B cell (primary cell): Measurements from ENCODE around the gene MRPL36. TPM values are rescaled to one million over a fixed set of nuclear protein-coding genes. Genes with fewer than 3 reads are reported as not detected.

ENCODE experiments used
- ATAC-seq: fragments of 200-7000 bp; cut with Tn5 transposase; one replicate; pipeline ENCODE4 v1.10.0; 2021; ENCODE audit warnings: low read depth, mild to moderate bottlenecking, moderate number of reproducible peaks, moderate library complexity
- CTCF ChIA-PET: fragments of 350-600 bp; sonication (Branson Sonifier 250); formaldehyde crosslinking; loops from one replicate; lab custom pipeline; 2021; ENCODE audit warnings: antibody characterized with exemption, inconsistent platforms; lab: Charles Lee
- POLR2A ChIA-PET: fragments of 350-600 bp; sonication (Branson Sonifier 250); formaldehyde crosslinking; loops from one replicate; lab custom pipeline; 2021; ENCODE audit warnings: antibody characterized with exemption; lab: Charles Lee
- DNase-seq: peaks from one replicate; pipeline ENCODE4 v3.0.0; 2013
- H2AFZ ChIP-seq: 2 replicates; pipeline ENCODE4 v1.6.1; 2012; ENCODE audit warnings: mild to moderate bottlenecking, low read depth, low read length; ENCODE audit not compliant: insufficient read depth, poor library complexity, severe bottlenecking
- H3K27ac ChIP-seq, 2 donors: 1 replicate in 1 of 2; 2 replicates in 1 of 2; pipeline ENCODE4 v1.5.1; 2012 to 2013; ENCODE audit warnings: low read length in 2 of 2, mild to moderate bottlenecking in 2 of 2, moderate library complexity in 1 of 2
- H3K27me3 ChIP-seq, 4 experiments: fragments of 200-600 bp in 1 of 4; sonication (generic) in 1 of 4; replicated peaks in 1 of 4; 1 replicate in 2 of 4; 2 replicates in 2 of 4; pipeline versions ENCODE4 v1.6.1 to v1.7.0; 2013 to 2016; ENCODE audit warnings: low read length in 3 of 4, mild to moderate bottlenecking in 2 of 4, mixed read lengths in 1 of 4, moderate library complexity in 1 of 4; ENCODE audit not compliant: insufficient read depth in 4 of 4, control insufficient read depth in 3 of 4; ENCODE audit errors: control extremely low read depth in 1 of 4
- H3K36me3 ChIP-seq, 2 experiments: replicated peaks in 1 of 2; 1 replicate in 1 of 2; 2 replicates in 1 of 2; pipeline versions ENCODE4 v1.6.1 to v1.7.1; 2013; ENCODE audit warnings: low read length in 1 of 2; ENCODE audit not compliant: insufficient read depth in 2 of 2, control insufficient read depth in 1 of 2; ENCODE audit errors: control extremely low read depth in 1 of 2, extremely low read depth in 1 of 2
- H3K4me1 ChIP-seq, 2 donors: fragments of 200-600 bp in 1 of 2; sonication (generic) in 1 of 2; 1 replicate in 1 of 2; 2 replicates in 1 of 2; pipeline versions ENCODE4 v1.5.1 to v1.6.1; 2013 to 2017; ENCODE audit warnings: low read length in 2 of 2; ENCODE audit not compliant: control insufficient read depth in 2 of 2, insufficient read depth in 2 of 2
- H3K4me2 ChIP-seq: replicated peaks from 2 replicates; pipeline ENCODE3; 2012; ENCODE audit warnings: mild to moderate bottlenecking, low read depth, low read length; ENCODE audit not compliant: poor library complexity, severe bottlenecking
- H3K4me3 ChIP-seq, 5 experiments: fragments of 200-600 bp in 1 of 5; sonication (generic) in 1 of 5; 1 replicate in 3 of 5; 2 replicates in 2 of 5; pipeline versions ENCODE4 v1.5.1 to v1.7.0; 2011 to 2016; ENCODE audit warnings: low read length in 4 of 5, mild to moderate bottlenecking in 4 of 5, low read depth in 2 of 5, control low read depth in 1 of 5, moderate library complexity in 1 of 5; ENCODE audit not compliant: insufficient read depth in 1 of 5; ENCODE audit errors: control extremely low read depth in 1 of 5, extremely low read depth in 1 of 5
- H3K79me2 ChIP-seq: fragments of 200-600 bp; sonication (generic); one replicate; pipeline ENCODE4 v1.6.0; 2016; ENCODE audit warnings: low read length; ENCODE audit not compliant: control insufficient read depth, insufficient read depth
- H3K9ac ChIP-seq: fragments of 200-600 bp; sonication (generic); 2 replicates; pipeline ENCODE4 v1.6.1; 2017; ENCODE audit warnings: mild to moderate bottlenecking, low read length, moderate library complexity
- H3K9me3 ChIP-seq, 3 donors: one replicate each; pipeline versions ENCODE4 v1.6.1 to v1.7.1; 2013; ENCODE audit warnings: low read length in 2 of 3; ENCODE audit not compliant: control insufficient read depth in 2 of 3, insufficient read depth in 1 of 3; ENCODE audit errors: control extremely low read depth in 1 of 3
- H4K20me1 ChIP-seq: 2 replicates; pipeline ENCODE4 v1.6.0; 2012; ENCODE audit warnings: mild to moderate bottlenecking, low read length; ENCODE audit not compliant: insufficient read depth, control insufficient read depth, poor library complexity, severe bottlenecking
- H3K27ac Mint-ChIP-seq: one replicate; pipeline ENCODE4 v1.8.0; 2021; ENCODE audit warnings: mixed read lengths
- H3K27me3 Mint-ChIP-seq: one replicate; pipeline ENCODE4 v1.8.0; 2021; ENCODE audit warnings: mixed read lengths
- H3K4me1 Mint-ChIP-seq: one replicate; pipeline ENCODE4 v1.8.0; 2021; ENCODE audit warnings: mixed read lengths
- H3K4me3 Mint-ChIP-seq: one replicate; pipeline ENCODE4 v1.8.0; 2021; ENCODE audit warnings: mixed read lengths
- H3K9me3 Mint-ChIP-seq: one replicate; pipeline ENCODE4 v1.8.0; 2022; ENCODE audit warnings: mixed read lengths; ENCODE audit not compliant: insufficient read depth
- EZH2 ChIP-seq: IDR thresholded peaks from 2 replicates; pipeline ENCODE4 v1.6.1; 2012; ENCODE audit warnings: borderline replicate concordance, low read depth, mild to moderate bottlenecking, moderate library complexity, low read length; ENCODE audit not compliant: insufficient read depth, poor library complexity, severe bottlenecking
- WGBS: methylation state at CpG from one replicate; pipeline ENCODE4 v1.1.5; 2013; ENCODE audit warnings: missing lambda C conversion rate; ENCODE audit not compliant: insufficient coverage; 5-methylcytosine and 5-hydroxymethylcytosine counted together
- intact Hi-C: fragments of 100-400 bp; cut with micrococcal nuclease; formaldehyde crosslinking; loops from one replicate; pipeline ENCODE4 v1.10.0; 2022
- polyA plus RNA-seq: library from polyadenylated mRNA; depleted of rRNA; stranded (reverse); fragments of >200 nt; gene quantifications from 2 replicates; pipeline ENCODE4 v1.2.3, GENCODE V29; 2012
- total RNA-seq, 2 donors: library from RNA; stranded (reverse); fragments of 120-200 nt in 1 of 2; gene quantifications; 1 replicate in 1 of 2; 2 replicates in 1 of 2; pipeline versions ENCODE4 v1.2.3 to v1.2.4, GENCODE V29; 2013 to 2022
- TF ChIP-seq, protein P1 (sequence below): fragments of 200-600 bp; IDR thresholded peaks from one replicate; pipeline ENCODE4 v1.8.0; 2022; ENCODE audit warnings: antibody characterized with exemption, mild to moderate bottlenecking

The MRPL36 gene
- total and polyA plus RNA-seq, 2 donors (not counting 1 experiment from before 2014, with no cell fraction given): 12.5 to 25.0 TPM

DNA sequence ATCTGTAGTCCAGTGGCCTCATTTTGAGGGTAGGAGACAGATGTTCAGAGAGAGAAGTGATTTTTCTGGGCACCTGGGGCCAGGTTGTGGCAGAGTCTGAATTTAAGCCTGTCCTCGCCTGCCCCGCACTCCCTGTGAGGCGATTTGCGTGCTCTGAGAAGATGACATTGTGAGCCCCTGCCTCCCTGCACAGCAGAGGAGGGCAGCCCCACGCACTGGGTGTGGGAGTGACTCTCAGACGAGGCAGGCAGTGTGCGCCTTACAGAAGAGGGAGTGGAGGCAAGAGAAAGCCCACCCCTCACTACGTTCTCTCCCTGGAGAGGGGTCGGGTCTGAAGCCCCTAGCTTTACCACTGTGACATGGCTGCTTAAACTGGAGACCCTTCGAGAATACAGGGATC, 47.4 kb upstream of the MRPL36 start:
- ChIA-PET CTCF (no interaction called here), POLR2A (no interaction called here)
- H3K79me2 ChIP-seq: no peaks in the 10 kb centered on the region
- Mint-ChIP-seq H3K9me3 (no peaks in the 10 kb centered on the region), H3K27ac (no peak overlapping the region), H3K4me3 (no peak overlapping the region), H3K27me3 (peaks cover 23% of the 10 kb centered on the region), H3K4me1 (no peaks in the 10 kb centered on the region)
- no peaks in the 10 kb centered on the region for H4K20me1 ChIP-seq
- no peak for TF ChIP-seq EZH2
- TF ChIP-seq, protein P1, sequence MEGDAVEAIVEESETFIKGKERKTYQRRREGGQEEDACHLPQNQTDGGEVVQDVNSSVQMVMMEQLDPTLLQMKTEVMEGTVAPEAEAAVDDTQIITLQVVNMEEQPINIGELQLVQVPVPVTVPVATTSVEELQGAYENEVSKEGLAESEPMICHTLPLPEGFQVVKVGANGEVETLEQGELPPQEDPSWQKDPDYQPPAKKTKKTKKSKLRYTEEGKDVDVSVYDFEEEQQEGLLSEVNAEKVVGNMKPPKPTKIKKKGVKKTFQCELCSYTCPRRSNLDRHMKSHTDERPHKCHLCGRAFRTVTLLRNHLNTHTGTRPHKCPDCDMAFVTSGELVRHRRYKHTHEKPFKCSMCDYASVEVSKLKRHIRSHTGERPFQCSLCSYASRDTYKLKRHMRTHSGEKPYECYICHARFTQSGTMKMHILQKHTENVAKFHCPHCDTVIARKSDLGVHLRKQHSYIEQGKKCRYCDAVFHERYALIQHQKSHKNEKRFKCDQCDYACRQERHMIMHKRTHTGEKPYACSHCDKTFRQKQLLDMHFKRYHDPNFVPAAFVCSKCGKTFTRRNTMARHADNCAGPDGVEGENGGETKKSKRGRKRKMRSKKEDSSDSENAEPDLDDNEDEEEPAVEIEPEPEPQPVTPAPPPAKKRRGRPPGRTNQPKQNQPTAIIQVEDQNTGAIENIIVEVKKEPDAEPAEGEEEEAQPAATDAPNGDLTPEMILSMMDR: no peak
- H3K27me3 ChIP-seq: peaks cover 0 to 10% (median 2%) of the 10 kb centered on the region in 4 experiments
- H3K4me2 ChIP-seq: no peak overlapping the region
- WGBS: 86% methylated on average over 9 of the region's 10 CpGs
- H3K4me1 ChIP-seq: no peaks in the 10 kb centered on the region
- no peak overlapping the region for H3K9ac ChIP-seq
- no peak for ATAC-seq
- peaks cover 0 to 3% (median 0%) of the 10 kb centered on the region in 3 donors for H3K9me3 ChIP-seq
- no peak overlapping the region for H3K27ac ChIP-seq
- no peak overlapping the region for H3K4me3 ChIP-seq
- no peak for DNase-seq
- H3K36me3 ChIP-seq: no peaks in the 10 kb centered on the region
- intact Hi-C loops: no loop called here
- H2AFZ ChIP-seq: no peak overlapping the region

GRCh38 chr5:1846583-1846982, 46.9 kb upstream of the MRPL36 start:
- WGBS: 88% methylated on average over 13 of the region's 13 CpGs
- POLR2A ChIA-PET: no interaction called here
- no peaks in the 10 kb centered on the region for H3K9me3 Mint-ChIP-seq

More at GRCh38 chr5:1846583-1846982, 46.9 kb upstream of the MRPL36 start:
- Histone ChIP-seq H2AFZ (no peak overlapping the region), H3K4me2 (no peak overlapping the region), H3K4me1 (no peaks in the 10 kb centered on the region), H4K20me1 (no peaks in the 10 kb centered on the region), H3K4me3 (no peak overlapping the region), H3K27ac (no peak overlapping the region), H3K9me3 (peaks cover 0 to 3% (median 0%) of the 10 kb centered on the region in 3 donors), H3K79me2 (no peaks in the 10 kb centered on the region), H3K27me3 (peaks cover 0 to 6% (median under 1%) of the 10 kb centered on the region in 4 experiments), H3K36me3 (no peaks in the 10 kb centered on the region), H3K9ac (no peak overlapping the region)
- no peak for ATAC-seq
- H3K27me3 Mint-ChIP-seq: peaks cover 27% of the 10 kb centered on the region
- TF ChIP-seq EZH2: no peak
- TF ChIP-seq, protein P1: no peak
- no peak overlapping the region for H3K27ac Mint-ChIP-seq
- no peak overlapping the region for H3K4me3 Mint-ChIP-seq
- no peaks in the 10 kb centered on the region for H3K4me1 Mint-ChIP-seq
- DNase-seq: no peak
- CTCF ChIA-PET: no interaction called here
- intact Hi-C loops: no loop called here
